Fibroblast of lung (primary cell): ENCODE data around the gene BAZ2B. TPM values are rescaled to one million over a fixed set of nuclear protein-coding genes. Genes with fewer than 3 reads are reported as not detected.

Experiments used
- DNase-seq, 2 donors: peaks; one replicate each; pipeline versions ENCODE4 v3.0.0 to v3.0.0-alpha.2; 2010; ENCODE audit warnings: low read depth in 2 of 2
- H2AFZ ChIP-seq: 2 replicates; pipeline ENCODE4 v1.5.1; 2012; ENCODE audit warnings: low read length, control low read depth, inconsistent platforms
- H3K27ac ChIP-seq: 2 replicates; pipeline ENCODE4 v1.5.1; 2011; ENCODE audit warnings: low read length, control low read depth; ENCODE audit not compliant: insufficient read depth
- H3K27me3 ChIP-seq: 2 replicates; pipeline ENCODE4 v1.5.1; 2011; ENCODE audit warnings: mild to moderate bottlenecking, low read length; ENCODE audit not compliant: control insufficient read depth, insufficient read depth
- H3K36me3 ChIP-seq: 2 replicates; pipeline ENCODE4 v1.5.1; 2011; ENCODE audit warnings: low read length; ENCODE audit not compliant: control insufficient read depth, insufficient read depth
- H3K4me1 ChIP-seq: 2 replicates; pipeline ENCODE4 v1.5.1; 2011; ENCODE audit warnings: low read length; ENCODE audit not compliant: control insufficient read depth, insufficient read depth; ENCODE audit errors: extremely low read depth
- H3K4me2 ChIP-seq: 2 replicates; pipeline ENCODE4 v1.5.1; 2011; ENCODE audit warnings: low read length, control low read depth; ENCODE audit not compliant: insufficient read depth; ENCODE audit errors: extremely low read depth
- H3K4me3 ChIP-seq, 4 experiments: fragments of 200-600 bp in 1 of 4; sonication (generic) in 1 of 4; replicated peaks in 1 of 4; 2 replicates each; pipeline ENCODE4 v1.5.1; 2011 to 2016; ENCODE audit warnings: low read length in 4 of 4, low read depth in 3 of 4, mild to moderate bottlenecking in 3 of 4, control low read depth in 2 of 4, inconsistent platforms in 1 of 4, mixed read lengths in 1 of 4; ENCODE audit not compliant: insufficient read depth in 1 of 4; ENCODE audit errors: control extremely low read depth in 1 of 4
- H3K79me2 ChIP-seq: 2 replicates; pipeline ENCODE4 v1.5.1; 2012; ENCODE audit warnings: mild to moderate bottlenecking, low read length, inconsistent platforms; ENCODE audit not compliant: control insufficient read depth, insufficient read depth
- H3K9ac ChIP-seq: 2 replicates; pipeline ENCODE4 v1.5.1; 2011; ENCODE audit warnings: mild to moderate bottlenecking, low read length, control low read depth; ENCODE audit not compliant: insufficient read depth
- H3K9me3 ChIP-seq: 2 replicates; pipeline ENCODE4 v1.5.1; 2012; ENCODE audit warnings: low read depth, low read length; ENCODE audit not compliant: control insufficient read depth, insufficient read depth
- H4K20me1 ChIP-seq: 2 replicates; pipeline ENCODE4 v1.5.1; 2011; ENCODE audit warnings: low read length; ENCODE audit not compliant: control insufficient read depth, insufficient read depth; ENCODE audit errors: extremely low read depth
- EZH2 ChIP-seq: IDR thresholded peaks from 2 replicates; pipeline ENCODE4 v1.5.1; 2012; ENCODE audit warnings: low read length, control low read depth, mild to moderate bottlenecking; ENCODE audit errors: missing control alignments
- polyA plus RNA-seq, 2 donors: library from polyadenylated mRNA; depleted of rRNA in 1 of 2; stranded (reverse) in 1 of 2; unstranded in 1 of 2; fragments of >200 nt; gene quantifications; 2 replicates each; pipeline ENCODE4 v1.2.1, GENCODE V29; 2011 to 2012; ENCODE audit warnings: missing spikeins in 1 of 2
- total RNA-seq: library from RNA; depleted of rRNA; stranded (reverse); fragments of >200 nt; gene quantifications from 2 replicates; pipeline ENCODE4 v1.2.1, GENCODE V29; 2014
- TF ChIP-seq, protein P1 (sequence below), 2 donors: IDR thresholded peaks in 1 of 2; conservative IDR thresholded peaks in 1 of 2; 1 replicate in 1 of 2; 2 replicates in 1 of 2; pipeline ENCODE4 v1.5.1; 2011 to 2012; ENCODE audit warnings: low read length in 2 of 2, control low read depth in 1 of 2, inconsistent platforms in 1 of 2, low read depth in 1 of 2, mild to moderate bottlenecking in 1 of 2

The BAZ2B gene
- total and polyA plus RNA-seq, 2 donors (not counting 1 experiment from before 2014, with no cell fraction given), result 28.0 to 61.8 TPM

- no peaks in the 10 kb centered on the region for H4K20me1 ChIP-seq
- no peak for TF ChIP-seq EZH2
- TF ChIP-seq, protein P1, sequence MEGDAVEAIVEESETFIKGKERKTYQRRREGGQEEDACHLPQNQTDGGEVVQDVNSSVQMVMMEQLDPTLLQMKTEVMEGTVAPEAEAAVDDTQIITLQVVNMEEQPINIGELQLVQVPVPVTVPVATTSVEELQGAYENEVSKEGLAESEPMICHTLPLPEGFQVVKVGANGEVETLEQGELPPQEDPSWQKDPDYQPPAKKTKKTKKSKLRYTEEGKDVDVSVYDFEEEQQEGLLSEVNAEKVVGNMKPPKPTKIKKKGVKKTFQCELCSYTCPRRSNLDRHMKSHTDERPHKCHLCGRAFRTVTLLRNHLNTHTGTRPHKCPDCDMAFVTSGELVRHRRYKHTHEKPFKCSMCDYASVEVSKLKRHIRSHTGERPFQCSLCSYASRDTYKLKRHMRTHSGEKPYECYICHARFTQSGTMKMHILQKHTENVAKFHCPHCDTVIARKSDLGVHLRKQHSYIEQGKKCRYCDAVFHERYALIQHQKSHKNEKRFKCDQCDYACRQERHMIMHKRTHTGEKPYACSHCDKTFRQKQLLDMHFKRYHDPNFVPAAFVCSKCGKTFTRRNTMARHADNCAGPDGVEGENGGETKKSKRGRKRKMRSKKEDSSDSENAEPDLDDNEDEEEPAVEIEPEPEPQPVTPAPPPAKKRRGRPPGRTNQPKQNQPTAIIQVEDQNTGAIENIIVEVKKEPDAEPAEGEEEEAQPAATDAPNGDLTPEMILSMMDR (conservative IDR thresholded peaks at IDR 0.05 in 1 of 2, IDR thresholded peaks at IDR 0.05 in 1 of 2; ENCODE audit: low read depth in 1 of 2, low read length in 2 of 2), result no peak
- no peaks in the 10 kb centered on the region for H3K9me3 ChIP-seq
- no peak overlapping the region for H2AFZ ChIP-seq
- no peaks in the 10 kb centered on the region for H3K36me3 ChIP-seq
- no peaks in the 10 kb centered on the region for H3K27me3 ChIP-seq
- H3K79me2 ChIP-seq, result no peaks in the 10 kb centered on the region
- no peak overlapping the region for H3K9ac ChIP-seq
- no peak overlapping the region for H3K27ac ChIP-seq
- H3K4me2 ChIP-seq, result no peak overlapping the region
- no peak overlapping the region for H3K4me3 ChIP-seq
- DNase-seq, result peak in 1 of 2 donors; percentile 57
- peaks cover 2% of the 10 kb centered on the region for H3K4me1 ChIP-seq
Observed at GRCh38 chr2:159564081-159564480, 52.3 kb downstream of the BAZ2B start.

DNA sequence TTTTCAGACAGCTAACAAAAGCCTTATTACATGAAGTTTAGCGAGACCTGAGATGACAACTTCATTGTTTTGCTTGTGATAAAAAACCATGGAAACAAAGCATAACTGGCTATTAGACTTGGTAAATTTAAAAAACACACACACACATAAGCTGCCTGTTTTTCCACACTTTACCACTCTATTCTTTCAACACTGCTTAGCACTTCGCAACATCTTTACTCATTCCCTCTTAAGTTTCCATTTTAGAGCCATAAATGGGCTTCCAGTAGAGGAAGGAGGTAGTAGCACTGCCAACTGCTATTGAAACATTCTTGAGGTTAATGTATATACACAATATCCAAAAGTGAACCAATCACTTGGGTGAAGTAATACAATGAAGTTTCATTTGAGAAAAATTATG lies 54.1 kb downstream of the BAZ2B start:
- Histone ChIP-seq H4K20me1 (no peaks in the 10 kb centered on the region), H3K9ac (no peak overlapping the region), H3K27ac (no peak overlapping the region), H3K4me3 (no peak overlapping the region), H3K9me3 (no peaks in the 10 kb centered on the region), H3K4me1 (peaks cover 2% of the 10 kb centered on the region), H3K4me2 (no peak overlapping the region), H3K79me2 (no peaks in the 10 kb centered on the region), H2AFZ (no peak overlapping the region), H3K36me3 (no peaks in the 10 kb centered on the region), H3K27me3 (no peaks in the 10 kb centered on the region)
- peak; percentile 31 to 64 for DNase-seq
- no peak for TF ChIP-seq EZH2

DNA sequence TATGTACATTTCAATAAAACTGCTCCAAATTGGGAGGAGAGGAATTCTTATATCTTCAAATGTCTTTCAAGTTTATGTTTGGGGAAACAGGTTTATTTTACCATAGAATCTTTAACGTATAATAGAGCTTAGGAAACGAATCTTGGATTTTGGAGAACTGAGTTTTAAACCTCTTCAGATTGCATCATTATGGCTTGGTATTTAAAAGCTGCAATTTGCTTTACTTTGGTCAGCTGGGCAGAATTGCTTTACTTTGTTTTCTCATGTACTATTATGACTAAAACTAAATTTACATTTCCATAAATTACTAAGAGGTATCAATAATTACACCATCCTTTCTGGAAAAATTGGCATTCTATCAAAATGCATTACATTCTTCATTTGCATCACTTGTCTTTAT lies 54.6 kb downstream of the BAZ2B start:
- H3K27me3 ChIP-seq, result no peaks in the 10 kb centered on the region
- no peak overlapping the region for H3K9ac ChIP-seq
- no peaks in the 10 kb centered on the region for H3K79me2 ChIP-seq
- peaks cover 2% of the 10 kb centered on the region for H3K4me1 ChIP-seq
- no peaks in the 10 kb centered on the region for H3K9me3 ChIP-seq
- no peaks in the 10 kb centered on the region for H3K36me3 ChIP-seq
- H3K4me3 ChIP-seq, result no peak overlapping the region
- H3K4me2 ChIP-seq, result no peak overlapping the region
- TF ChIP-seq, protein P1 (conservative IDR thresholded peaks at IDR 0.05 in 1 of 2, IDR thresholded peaks at IDR 0.05 in 1 of 2; ENCODE audit: low read depth in 1 of 2, low read length in 2 of 2), result no peak
- TF ChIP-seq EZH2, result no peak
- DNase-seq, result no peak
- no peak overlapping the region for H2AFZ ChIP-seq
- H4K20me1 ChIP-seq, result no peaks in the 10 kb centered on the region
- H3K27ac ChIP-seq, result no peak overlapping the region
